HG03378 (cell line): Measurements from ENCODE around the gene PPP6R2.

Experiments used
- ATAC-seq: cut with Tn5 transposase; IDR thresholded peaks from one replicate; pipeline ENCODE4 v1.9.1; 2021; ENCODE audit warnings: mild to moderate bottlenecking, moderate library complexity; ENCODE audit not compliant: unreplicated experiment

Gene PPP6R2

DNA sequence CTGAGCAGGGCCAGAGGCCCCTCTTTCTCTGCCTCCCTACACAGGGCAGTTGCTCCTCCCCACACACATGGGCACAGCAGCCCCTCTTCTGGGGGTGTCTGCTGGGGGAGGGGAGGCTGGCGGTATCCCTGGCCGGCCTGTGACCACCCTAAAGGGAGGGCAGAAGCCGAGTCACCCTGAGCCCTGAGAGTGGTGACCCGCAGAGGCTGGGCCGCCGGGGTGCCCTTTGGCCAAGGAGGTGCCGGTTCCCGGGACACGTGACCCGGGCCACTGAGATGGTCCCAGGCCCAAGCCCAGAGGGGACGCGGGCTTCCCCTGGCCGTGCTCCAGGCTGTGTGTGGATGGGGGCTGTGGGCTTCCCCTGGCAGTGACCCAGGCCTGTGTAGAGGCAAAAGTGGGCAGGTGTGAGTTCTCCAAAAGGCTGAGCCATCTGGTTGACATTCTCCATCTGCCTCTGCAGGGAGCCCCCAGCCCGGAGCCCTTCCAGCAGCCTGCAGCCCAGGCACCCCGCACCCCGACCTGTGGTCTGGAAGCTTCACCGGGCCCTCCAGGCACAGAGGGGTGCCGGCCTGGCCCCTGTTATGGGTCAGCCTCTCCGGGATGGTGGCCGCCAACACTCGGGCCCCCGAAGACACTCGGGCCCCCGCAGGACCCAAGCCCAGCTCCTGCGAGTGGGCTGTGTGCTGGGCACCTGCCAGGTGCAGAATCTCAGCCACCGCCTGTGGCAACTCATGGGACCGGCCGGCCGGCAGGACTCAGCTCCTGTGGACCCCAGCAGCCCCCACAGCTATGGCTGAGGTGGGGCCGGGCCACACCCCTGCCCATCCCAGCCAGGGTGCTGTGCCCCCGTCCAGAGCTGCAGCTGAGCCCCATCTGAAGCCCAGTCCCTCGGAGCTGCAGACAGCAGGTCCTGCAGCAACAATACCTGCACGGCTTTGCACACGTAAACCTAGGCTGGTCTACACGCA lies 139.3 kb downstream of the PPP6R2 start:
- no peak for ATAC-seq

DNA sequence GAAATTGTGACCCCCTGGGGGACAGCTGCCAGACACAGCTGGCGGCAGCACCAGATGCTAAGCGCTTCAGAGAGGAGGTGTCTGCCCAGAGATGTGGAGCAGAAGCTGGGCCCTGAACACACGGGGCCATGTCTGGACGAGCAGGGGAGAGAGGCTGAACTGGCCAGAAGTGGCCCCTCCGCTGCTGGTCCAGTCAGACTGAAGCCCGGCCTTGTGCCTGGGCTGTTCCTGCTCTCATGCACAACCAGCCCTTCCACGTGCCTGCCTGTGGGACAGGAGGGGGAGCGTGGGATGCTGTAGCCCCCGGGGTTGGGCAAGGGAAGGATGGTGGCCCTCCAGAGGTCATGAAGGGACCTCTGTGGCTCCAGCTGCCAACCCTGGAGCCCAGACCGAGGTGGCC lies 140.0 kb downstream of the PPP6R2 start:
- ATAC-seq, result no peak

DNA sequence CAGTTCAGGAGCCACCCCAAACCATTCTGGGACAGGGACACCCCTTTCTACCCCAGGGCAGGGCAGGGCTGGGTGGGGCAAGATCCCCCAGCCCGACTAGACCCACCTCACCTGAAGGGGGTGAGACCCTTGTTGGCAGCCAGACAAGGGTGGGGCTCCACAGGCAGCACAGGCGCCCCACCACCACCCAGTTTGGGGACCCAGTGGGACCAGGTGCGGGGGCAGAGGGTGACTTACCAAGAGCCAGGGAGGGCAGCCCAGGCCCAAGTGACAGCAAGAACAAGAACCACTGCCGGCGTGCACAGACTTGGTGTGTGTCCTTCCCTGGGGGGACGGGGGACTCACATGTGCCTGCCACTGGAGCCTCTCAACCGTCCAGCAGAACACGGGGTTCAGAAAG lies 140.4 kb downstream of the PPP6R2 start:
- ATAC-seq, result no peak

DNA sequence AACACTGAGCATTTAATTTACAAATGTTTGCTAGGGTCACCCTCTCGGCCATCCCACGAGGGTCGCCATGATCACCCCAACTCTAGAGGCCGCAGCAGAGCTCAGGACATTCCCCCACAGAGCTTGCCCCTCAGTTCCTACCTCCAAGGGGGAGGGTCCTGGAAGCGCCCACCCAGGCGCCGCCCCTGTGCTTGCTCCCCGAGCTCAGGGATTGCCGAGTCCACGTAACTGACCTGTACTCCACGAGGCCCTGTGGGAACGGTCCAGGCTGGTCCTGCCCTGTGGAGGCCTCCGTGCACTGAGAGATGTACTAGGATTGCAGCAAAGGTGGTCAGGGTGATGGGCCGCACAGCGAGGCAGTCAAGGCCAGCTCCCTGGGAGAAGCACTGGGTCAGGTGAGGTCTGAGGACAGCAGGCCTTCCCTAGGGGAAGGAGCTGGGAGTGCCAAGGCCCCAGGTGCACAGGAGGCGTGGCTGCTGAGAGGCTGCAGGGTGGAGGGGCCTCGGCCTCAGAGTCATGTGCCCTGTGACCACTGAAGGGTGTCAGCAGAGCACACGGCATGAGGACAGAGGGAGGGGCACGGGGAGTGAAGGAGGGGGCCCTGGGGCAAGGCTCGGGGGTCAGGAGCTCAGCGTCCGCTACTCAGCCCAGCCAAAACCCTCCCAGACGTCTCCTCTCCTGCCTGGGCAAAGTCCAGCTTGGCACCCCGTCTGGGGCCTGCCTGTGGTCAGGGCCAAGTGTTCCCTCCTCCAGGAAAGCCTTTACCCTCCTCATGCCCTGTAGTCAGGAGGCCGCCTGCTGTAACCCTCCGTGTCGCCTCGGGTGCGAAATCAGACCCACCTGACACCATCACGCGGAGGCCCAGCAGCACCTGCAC lies 141.1 kb downstream of the PPP6R2 start:
- no peak for ATAC-seq

DNA sequence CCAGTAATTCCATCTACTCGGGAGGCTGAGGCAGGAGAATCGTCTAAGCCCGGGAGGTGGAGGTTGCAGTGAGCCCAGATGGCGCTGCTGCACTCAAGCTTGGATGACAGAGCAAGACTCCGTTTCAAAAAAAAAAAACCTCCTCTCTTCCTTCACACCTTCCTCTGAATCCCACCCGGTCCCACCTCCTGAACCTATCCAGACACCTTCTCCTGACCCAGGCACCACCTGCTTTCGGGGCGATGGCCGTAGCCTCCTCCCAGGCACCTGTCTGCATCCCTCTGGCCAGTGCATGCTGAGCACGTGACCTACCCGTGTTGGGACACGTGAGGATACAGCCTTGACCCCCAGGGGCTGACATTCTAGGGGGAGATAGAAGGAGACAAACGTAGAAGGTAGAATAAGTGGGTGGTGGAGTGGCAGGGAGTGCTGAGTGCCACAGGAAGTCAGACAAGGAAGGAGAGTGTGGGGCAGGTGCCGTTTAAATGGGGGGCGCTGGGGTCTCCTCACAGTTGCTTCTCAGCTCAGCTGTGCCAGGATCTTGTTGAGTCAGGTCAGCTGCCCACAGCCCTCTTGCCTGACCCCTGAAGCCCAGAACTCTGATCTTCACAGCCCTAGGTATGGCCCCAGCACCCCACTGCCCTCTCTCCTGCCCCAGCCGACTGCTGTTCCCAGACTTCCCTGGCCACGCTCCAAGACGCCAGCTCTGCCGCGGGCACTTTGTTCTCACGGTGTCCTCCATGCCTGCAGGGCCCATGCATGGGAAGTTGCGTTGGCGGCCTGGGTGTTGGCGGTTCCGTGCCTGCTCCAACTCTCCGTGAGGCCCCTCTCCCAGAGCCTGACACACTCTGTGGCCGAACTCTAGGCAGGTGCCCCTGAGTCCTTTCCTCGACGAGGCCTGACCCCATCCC lies 142.3 kb downstream of the PPP6R2 start:
- no peak for ATAC-seq

DNA sequence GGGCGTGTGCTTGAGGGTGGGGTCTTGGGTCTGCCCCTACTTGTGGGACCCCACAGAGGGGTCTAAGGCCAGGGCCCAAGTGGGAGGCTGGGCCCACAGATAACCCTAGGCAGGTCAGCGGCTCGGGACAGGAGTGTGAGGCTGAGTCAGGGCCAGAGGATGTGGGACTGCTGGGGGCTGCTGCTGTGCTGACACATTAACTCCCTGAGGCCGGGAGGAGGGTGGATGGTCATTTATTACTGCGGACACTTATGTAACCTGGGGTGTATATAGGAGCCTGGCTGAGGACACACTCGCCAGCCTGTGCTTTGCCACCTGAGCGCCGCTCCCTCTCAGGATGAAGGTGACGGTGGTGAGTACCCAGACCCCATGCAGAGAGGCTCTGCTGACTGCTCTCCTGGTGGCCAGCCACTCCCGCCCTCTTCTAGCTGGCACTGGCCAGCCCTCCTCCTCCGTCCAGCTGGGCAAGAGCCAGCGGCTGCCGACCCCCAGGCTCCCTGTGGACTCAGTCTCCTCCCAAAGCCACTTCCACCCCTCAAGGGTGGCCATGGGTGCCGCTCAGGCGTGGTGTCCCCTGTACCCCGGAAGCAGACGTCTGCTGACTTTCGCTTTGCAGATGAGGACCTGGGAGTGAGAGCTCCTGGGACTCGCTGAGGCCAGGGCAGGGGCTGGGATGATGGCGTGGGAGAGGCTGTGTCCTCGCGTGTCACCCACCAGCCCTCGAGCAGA lies 143.6 kb downstream of the PPP6R2 start, which contains the start of gene MIOX:
MIOX (plus strand) TSS at position 299 of the 729 bp plus-strand sequence; CDS start at position 338, 39 bp downstream.
- ATAC-seq, result no peak

DNA sequence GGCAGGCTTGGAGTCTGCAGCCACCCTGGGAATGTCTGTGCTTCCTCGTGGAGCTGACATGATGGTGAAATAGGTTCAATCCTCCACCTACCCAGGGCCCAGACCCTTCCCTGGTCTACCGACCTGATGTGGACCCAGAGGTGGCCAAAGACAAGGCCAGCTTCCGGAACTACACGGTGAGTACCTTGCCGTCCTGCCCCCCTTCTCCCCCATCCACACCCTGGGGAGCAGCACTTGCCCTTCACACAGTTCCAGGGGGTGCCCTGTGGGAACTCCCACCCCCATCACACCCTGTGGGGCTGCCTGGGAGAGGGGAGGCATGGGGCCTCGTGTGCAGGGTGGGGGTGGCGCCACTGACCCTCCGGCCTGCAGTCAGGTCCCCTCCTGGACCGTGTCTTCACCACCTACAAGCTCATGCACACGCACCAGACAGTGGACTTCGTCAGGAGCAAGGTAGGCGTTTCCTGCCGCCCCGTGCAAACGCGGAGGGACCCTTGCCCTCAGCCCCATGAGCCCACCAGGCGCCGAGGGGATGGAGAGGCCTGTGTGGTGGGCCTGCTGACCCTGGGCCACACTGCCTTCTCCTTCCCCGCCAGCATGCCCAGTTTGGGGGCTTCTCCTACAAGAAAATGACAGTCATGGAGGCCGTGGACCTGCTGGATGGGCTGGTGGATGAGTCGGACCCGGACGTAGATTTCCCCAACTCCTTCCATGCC lies 144.3 kb downstream of the PPP6R2 start:
- ATAC-seq, result no peak

DNA sequence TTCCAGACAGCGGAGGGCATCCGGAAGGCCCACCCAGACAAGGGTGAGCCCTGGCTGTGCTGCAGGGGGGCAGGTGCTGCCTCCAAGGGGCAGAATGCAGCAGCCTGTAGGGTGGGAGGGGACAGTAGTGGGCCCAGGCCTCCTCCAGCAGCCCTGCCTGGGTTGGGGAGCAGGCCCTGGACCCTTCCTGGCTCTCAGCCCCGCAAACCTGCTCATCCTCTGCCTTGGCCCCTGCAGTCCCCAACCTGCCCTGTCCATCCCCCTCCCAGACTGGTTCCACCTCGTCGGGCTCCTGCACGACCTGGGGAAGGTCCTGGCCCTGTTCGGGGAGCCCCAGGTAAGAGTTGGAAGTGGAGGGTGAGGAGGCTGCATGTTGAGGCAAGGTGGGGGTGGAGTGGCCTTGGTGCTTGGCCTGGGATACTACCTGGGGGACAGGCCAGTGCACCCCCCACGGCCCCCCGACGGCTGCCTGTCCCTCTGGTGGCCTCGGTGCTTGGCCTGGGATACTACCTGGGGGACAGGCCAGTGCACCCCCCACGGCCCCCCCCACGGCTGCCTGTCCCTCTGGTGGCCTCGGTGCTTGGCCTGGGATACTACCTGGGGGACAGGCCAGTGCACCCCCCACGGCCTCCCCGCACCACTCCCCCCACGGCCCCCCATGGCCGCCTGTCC lies 145.0 kb downstream of the PPP6R2 start:
- ATAC-seq, result no peak

DNA sequence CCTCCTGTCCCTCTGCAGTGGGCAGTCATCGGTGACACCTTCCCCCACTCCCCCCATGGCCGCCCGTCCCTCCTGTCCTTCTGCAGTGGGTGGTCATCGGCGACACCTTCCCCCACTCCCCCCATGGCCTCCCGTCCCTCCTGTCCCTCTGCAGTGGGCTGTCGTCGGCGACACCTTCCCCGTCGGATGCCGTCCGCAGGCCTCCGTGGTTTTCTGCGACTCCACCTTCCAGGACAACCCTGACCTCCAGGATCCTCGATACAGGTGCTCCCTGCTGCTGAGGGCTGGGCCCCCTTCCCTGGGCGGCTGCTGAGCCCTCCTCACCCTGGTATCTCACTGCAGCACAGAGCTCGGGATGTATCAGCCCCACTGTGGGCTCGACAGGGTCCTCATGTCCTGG lies 145.8 kb downstream of the PPP6R2 start:
- ATAC-seq, result no peak

DNA sequence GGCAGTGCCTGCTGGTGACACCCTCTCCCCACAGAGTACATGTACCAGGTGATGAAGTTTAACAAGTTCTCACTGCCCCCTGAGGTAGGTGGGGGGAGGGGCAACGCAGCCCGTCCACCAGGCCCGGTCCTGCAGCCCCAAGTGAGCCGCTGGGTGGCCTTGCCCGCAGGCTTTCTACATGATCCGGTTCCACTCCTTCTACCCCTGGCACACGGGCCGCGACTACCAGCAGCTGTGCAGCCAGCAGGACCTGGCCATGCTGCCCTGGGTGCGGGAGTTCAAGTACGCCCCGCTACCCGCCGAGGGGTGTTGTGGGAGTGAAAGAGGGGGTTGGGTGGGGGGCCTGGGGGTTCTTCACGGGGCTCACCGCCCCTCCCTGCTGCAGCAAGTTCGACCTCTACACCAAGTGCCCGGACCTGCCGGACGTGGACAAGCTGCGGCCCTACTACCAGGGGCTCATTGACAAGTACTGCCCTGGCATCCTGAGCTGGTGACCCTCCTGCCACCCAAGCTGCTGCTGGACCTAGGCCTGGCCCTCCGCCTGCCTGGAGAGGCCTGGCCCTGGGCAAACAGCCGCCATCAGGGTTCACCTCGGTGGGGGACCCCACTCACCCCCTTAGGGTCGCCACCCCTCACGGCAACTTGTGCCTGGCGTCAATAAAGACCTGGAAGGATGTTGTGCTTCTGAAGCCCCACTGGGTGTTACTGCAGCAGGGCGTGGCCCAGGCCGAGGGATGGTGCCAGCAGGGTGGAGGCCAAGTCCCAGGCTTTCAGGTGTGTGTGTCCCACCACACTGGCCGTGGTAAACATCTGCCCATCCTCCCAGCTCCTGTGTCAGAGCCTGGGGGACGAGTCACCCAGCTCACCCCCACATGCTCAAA lies 146.5 kb downstream of the PPP6R2 start:
- ATAC-seq, result no peak

DNA sequence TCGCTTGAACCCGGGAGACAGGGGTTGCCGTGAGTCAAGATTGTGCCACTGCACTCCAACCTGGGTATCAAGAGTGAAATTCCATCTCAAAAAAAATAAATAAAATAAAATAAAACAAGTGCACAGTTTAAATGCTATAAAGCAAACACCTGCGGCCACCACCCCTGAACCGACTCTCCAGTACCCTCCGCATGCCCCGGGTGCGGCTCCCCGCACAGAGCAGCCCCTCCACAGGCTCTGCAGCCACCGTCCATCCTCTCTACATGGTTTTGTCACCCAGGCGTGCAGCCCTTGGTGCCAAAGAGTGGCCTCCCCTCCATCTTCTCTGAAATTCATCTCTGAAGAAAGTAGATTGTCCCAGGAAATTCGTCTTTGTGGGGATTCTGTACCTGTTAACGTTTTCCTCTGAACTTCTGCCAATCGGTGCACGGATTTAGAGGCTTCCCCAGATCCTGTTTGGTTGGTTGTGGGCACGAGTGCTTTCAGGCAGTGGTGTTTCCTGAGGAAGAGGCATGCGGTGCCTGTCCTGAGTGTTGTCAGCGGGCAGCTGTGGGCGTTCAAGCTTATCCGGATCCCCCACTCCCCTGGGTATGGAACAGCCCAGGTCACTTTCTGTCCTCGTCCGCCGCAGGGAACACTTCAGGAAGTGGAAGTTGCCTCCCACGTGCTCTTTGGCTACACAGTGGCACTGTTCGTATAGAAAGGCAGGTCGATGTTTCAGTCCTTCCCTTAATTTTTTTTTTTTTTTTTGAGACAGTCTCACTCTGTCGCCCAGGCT lies 147.6 kb downstream of the PPP6R2 start:
- ATAC-seq, result no peak
